ENCODE results near the gene OR5T3.

DNA sequence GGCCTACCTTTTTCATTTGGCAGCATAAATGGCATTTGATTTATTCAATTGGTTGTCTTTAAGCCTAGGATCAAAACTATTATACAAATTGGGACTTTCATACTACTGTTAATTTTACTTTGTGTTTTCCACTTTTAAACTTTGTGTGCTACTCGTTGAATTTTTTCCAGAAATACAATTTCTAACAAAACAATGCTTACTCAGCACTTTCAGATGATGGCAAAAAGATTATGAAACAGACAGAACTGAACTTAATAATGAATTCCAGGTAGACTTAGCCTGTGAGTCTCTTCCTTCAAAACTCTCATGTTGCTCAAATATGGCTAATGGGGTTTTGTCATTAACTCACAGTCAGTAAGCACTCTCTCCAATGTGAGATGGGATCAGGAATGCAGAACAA, 44.3 kb upstream of the OR5T3 start:
- TF ChIP-seq CTCF (conservative IDR thresholded peaks at IDR 0.05; ENCODE audit: low read depth, low read length): no peak
- no peak for TF ChIP-seq EZH2 (IDR thresholded peaks at IDR 0.05; ENCODE audit: low read length, unreplicated experiment)
- no peak for TF ChIP-seq EZH2phosphoT487 (IDR thresholded peaks at IDR 0.05; ENCODE audit: borderline replicate concordance, low read length)
